Hepatocyte (in vitro differentiated cells): ENCODE data around the gene MGLL.

ENCODE experiments used
- EZH2phosphoT487 ChIP-seq: fragments of 200-600 bp; sonication (generic); IDR thresholded peaks from one replicate; pipeline ENCODE4 v1.6.1; 2018; ENCODE audit warnings: antibody characterized with exemption, mild to moderate bottlenecking, low read depth, moderate library complexity; ENCODE audit not compliant: unreplicated experiment, severe bottlenecking
- TF ChIP-seq, protein P1 (sequence below): fragments of 200-600 bp; sonication (generic); IDR thresholded peaks from 2 replicates; pipeline ENCODE4 v1.5.1; 2016; ENCODE audit warnings: antibody characterized with exemption, mild to moderate bottlenecking; ENCODE audit not compliant: poor library complexity

DNA sequence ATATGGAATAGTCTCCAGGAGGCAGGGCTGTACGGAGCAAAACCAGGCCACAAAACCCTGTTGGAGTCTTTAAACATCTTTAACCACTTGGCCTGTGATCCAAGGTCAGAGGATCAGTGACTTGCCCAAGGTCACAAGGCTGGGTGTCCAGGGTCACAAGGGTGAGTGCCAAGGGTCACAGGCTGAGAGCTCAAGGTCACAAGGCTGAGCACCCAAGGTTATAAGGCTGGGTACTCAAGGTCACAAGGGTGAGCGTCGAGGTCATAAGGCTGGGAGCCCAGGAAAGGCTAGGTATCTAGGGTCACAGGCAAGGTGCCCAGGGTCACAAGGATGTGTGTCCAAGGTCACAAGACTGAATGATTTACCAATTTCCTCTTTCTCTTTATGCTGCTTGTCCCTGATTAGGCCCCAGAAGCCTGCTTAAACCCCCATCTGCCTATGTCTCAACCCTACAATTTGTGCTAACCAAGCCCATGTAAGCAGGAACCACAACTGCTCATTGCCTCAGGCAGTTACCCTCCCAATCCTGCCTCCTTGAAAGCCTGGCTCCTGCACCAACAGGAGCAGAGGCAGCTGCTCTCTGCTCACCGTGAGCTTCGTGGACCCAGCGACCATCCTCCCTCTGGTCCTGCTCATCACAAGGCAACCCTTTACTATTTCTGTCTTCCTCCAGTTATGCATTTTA, 51.5 kb downstream of the MGLL start:
- TF ChIP-seq, protein P1, sequence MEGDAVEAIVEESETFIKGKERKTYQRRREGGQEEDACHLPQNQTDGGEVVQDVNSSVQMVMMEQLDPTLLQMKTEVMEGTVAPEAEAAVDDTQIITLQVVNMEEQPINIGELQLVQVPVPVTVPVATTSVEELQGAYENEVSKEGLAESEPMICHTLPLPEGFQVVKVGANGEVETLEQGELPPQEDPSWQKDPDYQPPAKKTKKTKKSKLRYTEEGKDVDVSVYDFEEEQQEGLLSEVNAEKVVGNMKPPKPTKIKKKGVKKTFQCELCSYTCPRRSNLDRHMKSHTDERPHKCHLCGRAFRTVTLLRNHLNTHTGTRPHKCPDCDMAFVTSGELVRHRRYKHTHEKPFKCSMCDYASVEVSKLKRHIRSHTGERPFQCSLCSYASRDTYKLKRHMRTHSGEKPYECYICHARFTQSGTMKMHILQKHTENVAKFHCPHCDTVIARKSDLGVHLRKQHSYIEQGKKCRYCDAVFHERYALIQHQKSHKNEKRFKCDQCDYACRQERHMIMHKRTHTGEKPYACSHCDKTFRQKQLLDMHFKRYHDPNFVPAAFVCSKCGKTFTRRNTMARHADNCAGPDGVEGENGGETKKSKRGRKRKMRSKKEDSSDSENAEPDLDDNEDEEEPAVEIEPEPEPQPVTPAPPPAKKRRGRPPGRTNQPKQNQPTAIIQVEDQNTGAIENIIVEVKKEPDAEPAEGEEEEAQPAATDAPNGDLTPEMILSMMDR: no peak
- TF ChIP-seq EZH2phosphoT487: no peak
